ENCODE results near the gene ZP3.
"Not testable (repeated sequence)": the region's sequence is repeated elsewhere in the genome, so short reads cannot be mapped to it uniquely, and the experiment has no call there.

DNA sequence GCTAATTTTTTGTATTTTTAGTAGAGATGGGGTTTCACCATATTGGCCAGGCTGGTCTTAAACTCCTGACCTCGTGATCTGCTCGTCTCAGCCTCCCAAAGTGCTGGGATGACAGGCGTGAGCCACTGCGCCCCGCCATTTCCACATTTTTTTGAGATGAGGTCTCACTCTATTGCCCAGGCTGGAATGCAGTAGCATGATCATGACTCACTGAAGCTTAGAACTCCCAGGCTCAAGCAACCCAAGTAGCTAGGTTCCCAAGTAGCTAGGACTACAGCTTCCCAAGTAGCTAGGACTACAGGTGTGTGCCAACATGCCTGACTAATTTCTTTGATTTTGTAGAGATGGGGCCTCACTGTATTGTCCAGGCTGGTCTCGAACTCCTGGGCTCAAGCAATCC is 3.7 kb upstream of the ZP3 start:
- TF ChIP-seq, protein P1, sequence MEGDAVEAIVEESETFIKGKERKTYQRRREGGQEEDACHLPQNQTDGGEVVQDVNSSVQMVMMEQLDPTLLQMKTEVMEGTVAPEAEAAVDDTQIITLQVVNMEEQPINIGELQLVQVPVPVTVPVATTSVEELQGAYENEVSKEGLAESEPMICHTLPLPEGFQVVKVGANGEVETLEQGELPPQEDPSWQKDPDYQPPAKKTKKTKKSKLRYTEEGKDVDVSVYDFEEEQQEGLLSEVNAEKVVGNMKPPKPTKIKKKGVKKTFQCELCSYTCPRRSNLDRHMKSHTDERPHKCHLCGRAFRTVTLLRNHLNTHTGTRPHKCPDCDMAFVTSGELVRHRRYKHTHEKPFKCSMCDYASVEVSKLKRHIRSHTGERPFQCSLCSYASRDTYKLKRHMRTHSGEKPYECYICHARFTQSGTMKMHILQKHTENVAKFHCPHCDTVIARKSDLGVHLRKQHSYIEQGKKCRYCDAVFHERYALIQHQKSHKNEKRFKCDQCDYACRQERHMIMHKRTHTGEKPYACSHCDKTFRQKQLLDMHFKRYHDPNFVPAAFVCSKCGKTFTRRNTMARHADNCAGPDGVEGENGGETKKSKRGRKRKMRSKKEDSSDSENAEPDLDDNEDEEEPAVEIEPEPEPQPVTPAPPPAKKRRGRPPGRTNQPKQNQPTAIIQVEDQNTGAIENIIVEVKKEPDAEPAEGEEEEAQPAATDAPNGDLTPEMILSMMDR (IDR thresholded peaks at IDR 0.05) = not testable (repeated sequence)
- not testable (repeated sequence) for TF ChIP-seq POLR2A (IDR thresholded peaks at IDR 0.05)
